Common myeloid progenitor, CD34-positive (primary cell): ENCODE measurements around the gene SGMS1.

ENCODE experiments used
- CTCF ChIA-PET: fragments of 350-600 bp; sonication (Branson Sonifier 250); formaldehyde crosslinking; loops from one replicate; lab custom pipeline; 2021; ENCODE audit warnings: antibody characterized with exemption; lab: Charles Lee
- POLR2A ChIA-PET: fragments of 350-600 bp; sonication (Branson Sonifier 250); formaldehyde crosslinking; loops from one replicate; lab custom pipeline; 2021; ENCODE audit warnings: antibody characterized with exemption; lab: Charles Lee
- DNase-seq, 3 donors: peaks; one replicate each; pipeline versions ENCODE4 v3.0.0 to v3.0.0-alpha.2; 2013
- H3K27ac ChIP-seq, 2 experiments: 1 replicate in 1 of 2; 2 replicates in 1 of 2; pipeline ENCODE4 v1.7.0; 2013; ENCODE audit warnings: inconsistent platforms in 2 of 2, low read length in 2 of 2, mild to moderate bottlenecking in 2 of 2, low read depth in 1 of 2, moderate library complexity in 1 of 2; ENCODE audit not compliant: severe bottlenecking in 2 of 2, insufficient read depth in 1 of 2, poor library complexity in 1 of 2
- H3K27me3 ChIP-seq, 5 experiments: replicated peaks in 2 of 5; 1 replicate in 3 of 5; 2 replicates in 2 of 5; pipeline versions ENCODE4 v1.6.1 to v1.7.0; 2013; ENCODE audit warnings: low read length in 4 of 5, mild to moderate bottlenecking in 2 of 5, moderate library complexity in 2 of 5, inconsistent platforms in 1 of 5; ENCODE audit not compliant: insufficient read depth in 5 of 5, control insufficient read depth in 4 of 5
- H3K36me3 ChIP-seq, 4 experiments: 1 replicate in 2 of 4; 2 replicates in 2 of 4; pipeline versions ENCODE4 v1.6.1 to v1.7.0; 2013; ENCODE audit warnings: low read length in 3 of 4, control low read depth in 1 of 4, mild to moderate bottlenecking in 1 of 4; ENCODE audit not compliant: control insufficient read depth in 4 of 4, insufficient read depth in 4 of 4
- H3K4me1 ChIP-seq, 4 experiments: 1 replicate in 3 of 4; 2 replicates in 1 of 4; pipeline versions ENCODE4 v1.6.1 to v1.7.1; 2013; ENCODE audit warnings: low read length in 3 of 4, mild to moderate bottlenecking in 3 of 4, control low read depth in 1 of 4, inconsistent platforms in 1 of 4, moderate library complexity in 1 of 4; ENCODE audit not compliant: control insufficient read depth in 4 of 4, insufficient read depth in 4 of 4; ENCODE audit errors: control extremely low read depth in 1 of 4
- H3K4me3 ChIP-seq, 7 experiments: 1 replicate in 4 of 7; 2 replicates in 3 of 7; pipeline versions ENCODE4 v1.5.1 to v1.7.0; 2013; ENCODE audit warnings: mild to moderate bottlenecking in 7 of 7, low read length in 6 of 7, moderate library complexity in 6 of 7, inconsistent platforms in 2 of 7, low read depth in 2 of 7, control low read depth in 1 of 7; ENCODE audit not compliant: insufficient read depth in 4 of 7, control insufficient read depth in 1 of 7; ENCODE audit errors: extremely low read depth in 1 of 7
- H3K9me3 ChIP-seq, 5 experiments: 1 replicate in 4 of 5; 2 replicates in 1 of 5; pipeline versions ENCODE4 v1.6.1 to v1.7.1; 2013; ENCODE audit warnings: low read length in 4 of 5, mild to moderate bottlenecking in 2 of 5, inconsistent platforms in 1 of 5, low read depth in 1 of 5, moderate library complexity in 1 of 5; ENCODE audit not compliant: control insufficient read depth in 4 of 5, insufficient read depth in 2 of 5; ENCODE audit errors: control extremely low read depth in 1 of 5
- WGBS: methylation state at CpG from one replicate; pipeline ENCODE4 v1.1.5; 2013; ENCODE audit not compliant: insufficient coverage; 5-methylcytosine and 5-hydroxymethylcytosine counted together

The SGMS1 gene

DNA sequence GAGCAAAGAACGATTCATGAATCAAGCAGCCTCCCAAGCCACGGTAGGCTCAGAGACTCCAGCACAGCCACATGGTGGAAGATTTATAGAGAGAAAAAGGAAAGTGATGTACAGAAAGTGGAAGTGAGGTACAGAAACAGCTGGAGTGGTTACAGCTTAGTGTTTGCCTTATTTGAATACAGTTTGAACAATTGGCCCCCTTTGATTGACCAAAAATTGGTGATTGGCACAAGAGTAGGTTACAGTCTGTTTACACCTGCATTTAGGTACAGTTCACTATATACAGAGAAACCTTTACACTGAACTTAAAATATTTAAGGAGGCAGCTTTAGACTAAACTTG is 236.1 kb downstream of the SGMS1 start:
- Histone ChIP-seq H3K27ac (no peak overlapping the region), H3K4me3 (no peak overlapping the region), H3K36me3 (peaks cover 0 to 4% (median 0%) of the 10 kb centered on the region in 4 experiments), H3K9me3 (no peaks in the 10 kb centered on the region), H3K27me3 (no peaks in the 10 kb centered on the region), H3K4me1 (peaks cover 0 to 7% (median 6%) of the 10 kb centered on the region in 4 experiments)
- ChIA-PET CTCF (interaction anchor here (0.6 to 2.9 kb wide), 3 partner anchors 10 to 20 kb away, joined by 4 to 15 read pairs (median 6); no protein-coding TSS in a partner anchor), POLR2A (interaction anchor here (0.6 kb wide), 1 partner anchor 261 kb away, joined by 4 read pairs; no protein-coding TSS in a partner anchor)
- peak in 2 of 3 donors; percentile 34 to 43 for DNase-seq
- WGBS: 30% methylated on average over 2 of the region's 2 CpGs

DNA sequence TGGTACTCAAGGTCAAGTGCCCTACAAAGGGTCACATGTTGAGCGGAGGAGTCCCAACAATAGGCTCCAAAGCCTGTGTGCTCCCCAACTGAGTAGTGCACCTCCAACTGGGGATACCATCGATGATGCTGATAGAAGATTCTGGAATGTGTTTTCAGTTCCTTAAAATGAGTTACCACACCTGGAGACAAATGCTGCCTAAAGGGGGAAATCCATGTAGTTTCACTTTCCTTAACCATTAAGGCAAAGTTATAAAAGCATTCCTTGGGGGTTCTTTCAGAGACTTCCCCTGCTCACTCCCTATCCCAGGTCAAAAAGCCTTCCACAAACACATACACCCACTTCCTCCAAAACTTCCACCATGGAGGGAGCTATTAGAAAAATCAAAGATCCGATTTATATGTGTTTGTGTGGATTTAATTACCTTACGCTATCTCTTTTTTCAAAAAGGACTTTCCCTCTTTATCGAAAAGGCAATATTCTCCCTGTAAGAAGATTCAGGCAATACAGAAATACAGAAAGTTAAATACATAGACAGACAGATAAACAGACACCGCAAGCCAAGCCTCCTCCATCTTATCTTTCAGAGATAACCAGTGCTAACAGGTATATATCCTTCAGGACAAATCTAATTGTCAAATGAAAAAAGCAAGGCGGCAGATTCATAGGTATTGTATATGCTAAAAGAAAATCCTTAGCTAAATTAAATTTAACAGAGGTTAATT is 236.6 kb downstream of the SGMS1 start:
- peaks cover 0 to 7% (median 6%) of the 10 kb centered on the region in 4 experiments for H3K4me1 ChIP-seq
- H3K36me3 ChIP-seq: peaks cover 0 to 4% (median 0%) of the 10 kb centered on the region in 4 experiments
- H3K9me3 ChIP-seq: no peaks in the 10 kb centered on the region
- CTCF ChIA-PET: interaction anchor here (0.6 to 2.9 kb wide), 4 partner anchors 10 to 23 kb away, joined by 3 to 15 read pairs (median 5); no protein-coding TSS in a partner anchor
- no peak overlapping the region for H3K27ac ChIP-seq
- whole genome bisulfite sequencing: 100% methylated on average over 2 of the region's 7 CpGs
- H3K27me3 ChIP-seq: no peaks in the 10 kb centered on the region
- no peak overlapping the region for H3K4me3 ChIP-seq
- POLR2A ChIA-PET: interaction anchor here (0.6 kb wide), 1 partner anchor 262 kb away, joined by 4 read pairs; no protein-coding TSS in a partner anchor
- DNase-seq: peak in 2 of 3 donors; percentile 14 to 17

DNA sequence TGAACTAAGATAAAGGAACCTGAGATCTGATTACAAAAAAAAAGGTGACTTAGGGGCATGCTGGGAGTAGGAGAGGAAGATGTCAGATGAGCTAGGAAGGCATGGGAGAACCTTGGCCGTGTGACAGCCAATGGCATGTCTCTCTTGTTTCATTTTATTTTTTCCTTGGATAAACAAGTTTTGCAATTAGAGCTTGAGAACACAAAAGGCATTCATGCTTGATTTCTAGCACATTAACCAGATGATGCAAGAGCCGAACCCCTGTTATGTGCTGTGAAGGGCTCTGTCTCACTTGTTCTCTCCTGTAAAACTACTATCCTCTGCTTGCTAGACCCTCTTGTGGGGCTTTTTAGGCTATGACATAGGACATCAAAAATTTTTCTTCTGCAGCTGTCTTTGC is 238.1 kb downstream of the SGMS1 start:
- no peak for DNase-seq
- WGBS: 100% methylated on average over 1 of the region's 2 CpGs

DNA sequence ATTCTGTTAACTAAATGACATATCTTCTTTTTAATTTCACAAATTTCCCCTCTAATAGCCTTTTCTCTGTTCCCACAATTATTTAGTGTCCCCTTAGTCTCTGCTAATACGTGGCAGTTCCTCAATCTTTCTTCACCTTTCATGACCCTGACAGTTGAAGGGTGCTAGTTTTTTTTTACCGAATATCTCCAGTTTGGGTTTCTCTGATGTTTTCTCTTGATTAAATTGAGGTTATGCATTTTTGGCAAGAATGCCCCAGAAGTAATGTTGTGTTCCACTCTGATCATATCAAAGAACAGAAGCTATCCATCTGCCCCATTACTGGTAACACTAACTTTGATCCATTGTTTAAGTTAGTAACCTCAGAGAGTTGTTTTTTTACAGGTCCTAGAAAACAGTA is 238.9 kb downstream of the SGMS1 start:
- CTCF ChIA-PET: interaction anchor here (1.2 to 2.0 kb wide), 2 partner anchors 11 to 17 kb away, joined by 4 to 6 read pairs; no protein-coding TSS in a partner anchor
- no CpG with 5 or more reads among the region's 2 CpGs for WGBS

More for the DNA sequence above, 238.1 kb downstream of the SGMS1 start:
- Histone ChIP-seq H3K27ac (no peak overlapping the region), H3K4me3 (no peak overlapping the region), H3K4me1 (peaks cover 0 to 7% (median 6%) of the 10 kb centered on the region in 4 experiments), H3K36me3 (peaks cover 0 to 4% (median 0%) of the 10 kb centered on the region in 4 experiments), H3K9me3 (no peaks in the 10 kb centered on the region), H3K27me3 (no peaks in the 10 kb centered on the region)
- POLR2A ChIA-PET: no interaction called here
- CTCF ChIA-PET: interaction anchor here (2.0 to 2.9 kb wide), 3 partner anchors 11 to 17 kb away, joined by 6 to 15 read pairs (median 6); no protein-coding TSS in a partner anchor

DNA sequence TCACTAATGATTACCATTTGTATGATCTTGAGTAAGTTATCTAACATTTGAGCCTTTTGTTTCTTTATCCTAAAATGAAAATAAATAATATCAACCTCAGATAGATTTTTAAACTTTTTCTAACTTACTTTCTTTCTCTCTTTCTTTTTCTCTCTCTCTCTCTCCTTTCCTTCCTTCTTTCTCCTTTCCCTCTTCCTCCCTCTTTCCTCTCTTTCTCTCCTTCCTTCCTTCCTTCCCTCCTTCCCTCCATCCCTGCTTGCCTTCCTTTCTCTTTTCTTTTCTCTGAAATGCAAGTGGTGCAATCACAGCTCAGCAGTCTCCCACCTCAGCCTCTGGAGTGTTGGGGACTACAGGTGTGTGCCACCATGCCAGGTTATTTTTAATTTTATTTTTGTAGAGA is 239.5 kb downstream of the SGMS1 start:
- POLR2A ChIA-PET: no interaction called here
- Histone ChIP-seq H3K36me3 (no peaks in the 10 kb centered on the region), H3K9me3 (no peaks in the 10 kb centered on the region), H3K4me1 (peaks cover 6 to 12% (median 11%) of the 10 kb centered on the region in 4 experiments), H3K27me3 (no peaks in the 10 kb centered on the region), H3K27ac (no peak overlapping the region), H3K4me3 (no peak overlapping the region)
- no peak for DNase-seq
- CTCF ChIA-PET: interaction anchor here (1.2 to 1.3 kb wide), 2 partner anchors 10 to 93 kb away, joined by 4 read pairs; no protein-coding TSS in a partner anchor

More for the DNA sequence above, 238.9 kb downstream of the SGMS1 start:
- peak in 2 of 3 donors; percentile 10 to 40 for DNase-seq
- POLR2A ChIA-PET: no interaction called here
- peaks cover 5 to 8% (median 6%) of the 10 kb centered on the region in 4 experiments for H3K4me1 ChIP-seq
- no peak overlapping the region for H3K4me3 ChIP-seq
- H3K9me3 ChIP-seq: no peaks in the 10 kb centered on the region
- H3K27ac ChIP-seq: no peak overlapping the region
- no peaks in the 10 kb centered on the region for H3K36me3 ChIP-seq
- no peaks in the 10 kb centered on the region for H3K27me3 ChIP-seq

DNA sequence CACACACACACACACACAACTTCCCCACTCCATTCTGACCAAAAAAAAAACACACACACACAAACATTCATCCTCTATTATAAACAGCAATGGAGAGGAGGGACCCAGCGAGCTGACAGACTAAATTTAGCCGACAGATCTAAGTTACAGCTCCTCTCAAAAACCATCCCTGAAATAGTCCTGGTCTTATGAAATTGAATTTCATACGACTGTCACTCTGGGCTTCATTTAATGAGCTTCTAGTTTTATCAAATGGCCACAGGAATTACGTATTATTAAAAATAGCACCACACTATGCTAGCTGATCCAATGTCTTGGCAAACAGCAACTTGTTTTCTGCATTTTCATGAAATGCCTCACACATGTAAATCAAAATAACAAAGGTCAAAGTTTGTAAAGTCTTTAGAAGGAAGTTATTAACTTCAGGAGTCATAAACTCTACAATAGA is 241.2 kb downstream of the SGMS1 start:
- Histone ChIP-seq H3K9me3 (no peaks in the 10 kb centered on the region), H3K4me3 (no peak overlapping the region), H3K27ac (no peak overlapping the region), H3K36me3 (no peaks in the 10 kb centered on the region), H3K27me3 (no peaks in the 10 kb centered on the region), H3K4me1 (peaks cover under 1 to 12% (median 9%) of the 10 kb centered on the region in 4 experiments)
- POLR2A ChIA-PET: no interaction called here
- DNase-seq: no peak
- CTCF ChIA-PET: interaction anchor here (0.6 to 1.3 kb wide), 2 partner anchors 15 to 34 kb away, joined by 3 read pairs; no protein-coding TSS in a partner anchor
- WGBS: no CpG with 5 or more reads among the region's 4 CpGs

DNA sequence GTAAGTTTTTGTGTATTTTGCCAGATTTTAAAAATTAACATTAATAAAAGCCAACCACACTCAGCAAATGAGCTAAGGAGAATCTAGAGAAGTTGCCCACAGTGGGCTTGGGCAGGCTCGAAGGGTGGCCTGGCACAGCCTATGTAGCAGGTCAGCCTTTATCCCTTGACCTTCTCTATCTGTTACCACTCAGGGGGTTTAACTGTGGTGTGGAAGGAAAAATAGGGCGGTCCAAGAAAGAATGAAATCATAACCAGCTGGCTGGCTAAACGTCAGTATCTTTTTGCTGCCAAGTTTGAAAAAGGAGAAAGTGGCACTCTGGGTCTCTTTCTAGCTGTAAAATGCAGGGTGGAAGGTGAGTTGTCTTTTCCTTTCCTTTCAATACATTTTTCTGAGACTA is 242.1 kb downstream of the SGMS1 start:
- ChIA-PET POLR2A (no interaction called here), CTCF (interaction anchor here (0.6 kb wide), 1 partner anchor 34 kb away, joined by 3 read pairs; no protein-coding TSS in a partner anchor)
- 100% methylated on average over 2 of the region's 3 CpGs for WGBS
- no peak overlapping the region for H3K4me3 ChIP-seq
- H3K9me3 ChIP-seq: peaks cover 0 to 7% (median 0%) of the 10 kb centered on the region in 5 experiments
- no peaks in the 10 kb centered on the region for H3K27me3 ChIP-seq
- H3K27ac ChIP-seq: no peak overlapping the region
- DNase-seq: no peak
- peaks cover 0 to 6% (median under 1%) of the 10 kb centered on the region in 4 experiments for H3K36me3 ChIP-seq
- H3K4me1 ChIP-seq: peaks cover 0 to 12% (median 7%) of the 10 kb centered on the region in 4 experiments
